ENCODE measurements around the gene MED25. TPM values are rescaled to one million over a fixed set of nuclear protein-coding genes. Genes with fewer than 3 reads are reported as not detected.

The MED25 gene
- total and polyA plus RNA-seq, 5 experiments from 2014 or later, result 7.5 to 43.2 (median 19.2) TPM

DNA sequence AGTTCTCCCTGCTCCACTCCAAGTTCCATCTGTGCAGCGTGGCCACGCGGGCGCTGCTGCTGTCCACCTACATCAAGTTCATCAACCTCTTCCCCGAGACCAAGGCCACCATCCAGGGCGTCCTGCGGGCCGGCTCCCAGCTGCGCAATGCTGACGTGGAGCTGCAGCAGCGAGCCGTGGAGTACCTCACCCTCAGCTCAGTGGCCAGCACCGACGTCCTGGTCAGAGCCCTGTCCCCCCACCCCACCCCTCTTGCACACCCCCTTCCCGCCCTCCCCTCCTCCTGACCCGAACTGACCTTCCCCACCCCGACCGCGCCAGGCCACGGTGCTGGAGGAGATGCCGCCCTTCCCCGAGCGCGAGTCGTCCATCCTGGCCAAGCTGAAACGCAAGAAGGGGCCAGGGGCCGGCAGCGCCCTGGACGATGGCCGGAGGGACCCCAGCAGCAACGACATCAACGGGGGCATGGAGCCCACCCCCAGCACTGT, 16.6 kb upstream of the MED25 start:
- Mint-ChIP-seq H3K36me3 (peaks cover 0 to 61% (median 8%) of the 10 kb centered on the region in 3 donors), H3K4me1 (peaks cover 0 to 4% (median 2%) of the 10 kb centered on the region in 4 donors), H3K9me3 (no peaks in the 10 kb centered on the region), H3K27me3 (no peaks in the 10 kb centered on the region), H3K4me3 (no peak overlapping the region), H3K27ac (no peak overlapping the region)
- POLR2A ChIA-PET, result interaction anchor here (0.6 kb wide), 1 partner anchor 670 kb away, joined by 4 read pairs; no protein-coding TSS in a partner anchor
- no peak for ATAC-seq
- no peak for DNase-seq

DNA sequence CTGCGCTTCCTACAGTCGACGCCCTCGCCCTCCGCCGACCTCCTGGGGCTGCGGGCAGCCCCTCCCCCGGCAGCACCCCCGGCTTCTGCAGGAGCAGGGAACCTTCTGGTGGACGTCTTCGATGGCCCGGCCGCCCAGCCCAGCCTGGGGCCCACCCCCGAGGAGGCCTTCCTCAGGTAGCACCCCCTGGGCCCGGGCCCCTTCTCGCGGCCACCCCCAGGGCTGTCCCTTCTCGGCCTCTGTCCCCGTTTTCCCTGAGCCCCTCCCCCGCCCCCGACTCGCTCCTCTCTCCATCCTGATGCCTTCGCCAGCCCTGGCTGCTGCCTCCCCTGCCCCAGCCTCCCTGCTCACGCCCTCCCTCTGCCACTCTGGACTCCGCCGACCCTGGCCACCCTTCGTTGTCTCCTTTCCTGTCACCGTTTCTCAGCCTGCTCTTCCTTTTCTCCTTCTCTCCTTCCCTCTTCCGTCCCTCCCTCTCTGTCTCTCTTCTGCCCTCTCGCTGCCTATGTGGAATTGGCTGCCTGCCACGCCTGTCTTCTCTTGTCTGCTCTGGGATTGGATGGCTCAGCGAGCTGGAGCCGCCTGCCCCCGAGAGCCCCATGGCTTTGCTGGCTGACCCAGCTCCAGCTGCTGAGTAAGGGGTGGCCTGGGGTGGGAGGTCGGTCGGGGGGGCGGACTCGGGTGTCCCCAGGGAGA, 16.0 kb upstream of the MED25 start:
- no peak for DNase-seq
- Mint-ChIP-seq H3K4me1 (peaks cover 0 to 4% (median 2%) of the 10 kb centered on the region in 4 donors), H3K4me3 (no peak overlapping the region), H3K27me3 (no peaks in the 10 kb centered on the region), H3K9me3 (no peaks in the 10 kb centered on the region), H3K27ac (peak overlapping the region in 1 of 10 donors; percentile 17), H3K36me3 (peaks cover 0 to 54% (median 8%) of the 10 kb centered on the region in 3 donors)
- POLR2A ChIA-PET, result interaction anchor here (0.6 kb wide), 1 partner anchor 671 kb away, joined by 4 read pairs; no protein-coding TSS in a partner anchor
- ATAC-seq, result no peak

DNA sequence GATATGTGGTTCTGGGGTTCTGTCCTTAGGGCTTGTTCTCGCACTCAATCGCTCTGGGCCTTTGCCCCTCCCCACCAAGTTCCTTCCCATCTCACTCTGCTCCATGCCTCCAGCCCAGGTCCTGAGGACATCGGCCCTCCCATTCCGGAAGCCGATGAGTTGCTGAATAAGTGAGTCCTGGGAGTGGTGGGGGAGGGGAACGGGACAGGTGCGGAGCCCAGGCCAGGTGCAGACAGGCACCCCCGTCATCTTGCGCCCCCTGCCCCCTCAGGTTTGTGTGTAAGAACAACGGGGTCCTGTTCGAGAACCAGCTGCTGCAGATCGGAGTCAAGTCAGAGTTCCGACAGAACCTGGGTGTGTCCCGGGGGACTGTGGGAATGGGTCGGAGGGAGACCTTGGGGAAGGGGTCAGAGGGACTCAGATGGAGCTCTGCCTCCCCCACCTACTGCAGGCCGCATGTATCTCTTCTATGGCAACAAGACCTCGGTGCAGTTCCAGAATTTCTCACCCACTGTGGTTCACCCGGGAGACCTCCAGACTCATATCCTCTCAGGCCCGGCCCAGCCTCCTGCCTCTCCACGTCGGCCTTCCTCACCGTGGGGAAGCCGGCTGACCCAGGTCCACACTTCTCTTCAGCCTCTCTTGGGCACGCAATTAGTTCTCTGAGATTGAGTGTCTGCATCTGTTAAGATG, 15.1 kb upstream of the MED25 start:
- DNase-seq (no peak), ATAC-seq (no peak)
- POLR2A ChIA-PET, result no interaction called here
- Mint-ChIP-seq H3K9me3 (no peaks in the 10 kb centered on the region), H3K4me1 (peaks cover 3 to 12% (median 9%) of the 10 kb centered on the region in 4 donors), H3K27me3 (no peaks in the 10 kb centered on the region), H3K4me3 (no peak overlapping the region), H3K27ac (peak overlapping the region in 1 of 10 donors; percentile 20), H3K36me3 (peaks cover 0 to 47% (median 6%) of the 10 kb centered on the region in 3 donors)

DNA sequence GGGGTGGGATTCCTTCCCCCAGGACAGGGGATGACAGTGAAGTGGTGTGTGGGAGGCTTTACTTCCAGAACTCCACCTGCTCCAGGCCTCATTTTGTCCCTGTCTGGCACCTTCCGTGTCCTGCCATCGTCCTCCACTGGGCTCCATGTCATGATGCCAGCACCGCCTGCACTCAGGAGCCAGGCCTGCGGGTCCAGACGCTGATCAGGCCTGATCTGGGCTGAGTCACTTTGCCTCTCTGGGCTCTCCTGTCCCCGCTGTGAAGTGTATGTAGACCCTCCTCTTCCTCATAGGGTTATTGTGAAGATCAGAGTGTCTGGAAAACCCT, 14.6 kb upstream of the MED25 start:
- Mint-ChIP-seq H3K36me3 (peaks cover 0 to 42% (median 6%) of the 10 kb centered on the region in 3 donors), H3K9me3 (no peaks in the 10 kb centered on the region), H3K27ac (peak overlapping the region in 1 of 10 donors; percentile 20), H3K27me3 (no peaks in the 10 kb centered on the region), H3K4me1 (peaks cover 5 to 16% (median 13%) of the 10 kb centered on the region in 4 donors), H3K4me3 (no peak overlapping the region)
- POLR2A ChIA-PET, result no interaction called here
- DNase-seq, result no peak
- ATAC-seq, result no peak

DNA sequence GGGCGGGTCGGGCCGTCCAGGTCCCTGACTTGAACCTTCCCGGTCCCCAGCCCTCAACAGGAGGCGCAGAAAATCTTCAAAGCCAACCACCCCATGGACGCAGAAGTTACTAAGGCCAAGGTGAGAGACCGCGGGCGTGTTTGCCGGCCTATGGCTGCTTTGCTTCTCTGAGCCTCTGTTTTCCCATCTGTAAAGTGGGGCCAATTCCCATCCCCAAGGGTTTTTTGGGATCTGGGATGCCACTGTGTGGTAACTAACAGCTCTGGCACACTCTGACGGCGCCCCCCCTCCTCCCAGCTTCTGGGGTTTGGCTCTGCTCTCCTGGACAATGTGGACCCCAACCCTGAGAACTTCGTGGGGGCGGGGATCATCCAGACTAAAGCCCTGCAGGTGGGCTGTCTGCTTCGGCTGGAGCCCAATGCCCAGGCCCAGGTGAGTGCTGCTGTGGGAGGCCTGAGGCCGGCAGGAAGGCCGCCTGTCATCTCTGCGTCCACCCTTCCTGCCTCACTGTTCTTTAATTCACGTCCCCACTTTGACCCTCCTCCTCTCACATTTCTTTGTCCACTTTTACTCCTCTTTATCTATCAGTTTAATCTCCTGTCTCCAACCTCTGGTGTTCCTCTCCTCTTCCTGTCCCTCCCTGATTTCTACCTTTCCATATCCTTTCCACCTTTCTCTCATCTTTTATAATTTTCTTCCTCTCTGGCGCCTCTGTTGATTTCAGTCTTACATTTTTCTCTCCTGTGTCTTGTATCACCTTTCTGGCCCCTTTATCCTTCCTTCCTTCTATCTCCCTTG, 12.1 kb upstream of the MED25 start:
- DNase-seq (no peak), ATAC-seq (no peak)
- POLR2A ChIA-PET, result interaction anchor here (0.6 to 0.7 kb wide), 2 partner anchors 9 to 849 kb away, joined by 3 to 4 read pairs; no protein-coding TSS in a partner anchor
- peaks cover 12 to 31% (median 28%) of the 10 kb centered on the region in 4 donors for H3K4me1 Mint-ChIP-seq
- H3K4me3 Mint-ChIP-seq, result no peak overlapping the region
- H3K27ac Mint-ChIP-seq, result peak overlapping the region in 9 of 10 donors; percentile 8 to 81 (median 50)
- H3K9me3 Mint-ChIP-seq, result no peaks in the 10 kb centered on the region
- H3K36me3 Mint-ChIP-seq, result peaks cover 0 to 21% (median 6%) of the 10 kb centered on the region in 3 donors
- H3K27me3 Mint-ChIP-seq, result no peaks in the 10 kb centered on the region

DNA sequence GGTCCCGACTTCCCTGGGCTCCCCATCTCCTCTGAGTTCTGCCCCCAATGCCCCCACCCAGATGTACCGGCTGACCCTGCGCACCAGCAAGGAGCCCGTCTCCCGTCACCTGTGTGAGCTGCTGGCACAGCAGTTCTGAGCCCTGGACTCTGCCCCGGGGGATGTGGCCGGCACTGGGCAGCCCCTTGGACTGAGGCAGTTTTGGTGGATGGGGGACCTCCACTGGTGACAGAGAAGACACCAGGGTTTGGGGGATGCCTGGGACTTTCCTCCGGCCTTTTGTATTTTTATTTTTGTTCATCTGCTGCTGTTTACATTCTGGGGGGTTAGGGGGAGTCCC, 11.5 kb upstream of the MED25 start:
- POLR2A ChIA-PET, result no interaction called here
- ATAC-seq, result no peak
- H3K27me3 Mint-ChIP-seq, result no peaks in the 10 kb centered on the region
- no peaks in the 10 kb centered on the region for H3K9me3 Mint-ChIP-seq
- H3K27ac Mint-ChIP-seq, result peak overlapping the region in 6 of 10 donors; percentile 33 to 81 (median 56)
- peaks cover 0 to 21% (median 6%) of the 10 kb centered on the region in 3 donors for H3K36me3 Mint-ChIP-seq
- H3K4me1 Mint-ChIP-seq, result peaks cover 12 to 31% (median 28%) of the 10 kb centered on the region in 4 donors
- H3K4me3 Mint-ChIP-seq, result no peak overlapping the region
- DNase-seq, result no peak

DNA sequence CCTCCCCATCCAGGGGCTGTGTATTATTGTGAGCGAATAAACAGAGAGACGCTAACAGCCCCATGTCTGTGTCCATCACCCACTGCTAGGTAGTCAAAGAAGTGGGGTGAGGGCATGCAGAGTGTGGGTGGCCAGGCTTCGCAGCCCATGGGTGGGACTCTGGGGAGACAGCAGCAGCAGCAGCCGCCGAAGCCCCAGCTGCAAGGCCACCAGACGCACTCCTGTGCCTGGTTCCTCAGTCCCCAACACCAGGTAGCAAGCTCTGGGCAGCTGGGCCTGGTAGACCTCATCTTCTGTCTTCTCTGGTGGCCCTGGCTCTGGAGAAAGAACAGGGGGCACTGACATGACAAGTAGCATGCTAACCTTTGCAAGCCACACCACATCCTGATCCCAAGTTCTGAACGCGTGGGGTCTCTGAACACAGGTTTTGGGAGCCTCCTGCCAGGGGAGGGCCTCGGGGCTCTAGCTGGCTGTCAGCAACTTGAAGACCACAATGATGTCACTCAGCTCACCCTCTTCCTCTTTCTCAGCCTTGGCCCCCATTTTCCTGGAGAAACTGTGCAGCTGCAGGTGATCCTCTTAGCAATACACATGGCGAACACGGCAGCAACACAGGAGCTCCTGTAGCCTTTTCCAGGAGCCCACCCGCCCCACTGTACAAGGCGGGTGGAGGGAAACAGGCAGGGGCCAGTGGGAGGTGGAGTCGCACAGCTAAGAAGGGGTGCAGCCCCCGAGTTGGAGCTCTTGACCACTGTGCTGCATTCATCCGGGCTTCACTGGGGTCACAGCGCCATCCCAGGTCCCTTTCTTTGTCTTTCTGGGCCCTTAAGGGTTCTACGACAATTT, 10.8 kb upstream of the MED25 start:
- H3K36me3 Mint-ChIP-seq, result peaks cover 0 to 21% (median 6%) of the 10 kb centered on the region in 3 donors
- peaks cover 14 to 34% (median 32%) of the 10 kb centered on the region in 4 donors for H3K4me1 Mint-ChIP-seq
- peak in 2 of 10 donors; percentile 25 to 27 for DNase-seq
- no peak for ATAC-seq
- H3K9me3 Mint-ChIP-seq, result no peaks in the 10 kb centered on the region
- POLR2A ChIA-PET, result interaction anchor here (1.0 kb wide), 2 partner anchors 46 to 89 kb away, joined by 3 to 5 read pairs; no protein-coding TSS in a partner anchor
- H3K27ac Mint-ChIP-seq, result peak overlapping the region; percentile 31 to 91 (median 81)
- peak overlapping the region in 4 of 10 donors; percentile 49 to 86 (median 68) for H3K4me3 Mint-ChIP-seq
- H3K27me3 Mint-ChIP-seq, result no peaks in the 10 kb centered on the region

DNA sequence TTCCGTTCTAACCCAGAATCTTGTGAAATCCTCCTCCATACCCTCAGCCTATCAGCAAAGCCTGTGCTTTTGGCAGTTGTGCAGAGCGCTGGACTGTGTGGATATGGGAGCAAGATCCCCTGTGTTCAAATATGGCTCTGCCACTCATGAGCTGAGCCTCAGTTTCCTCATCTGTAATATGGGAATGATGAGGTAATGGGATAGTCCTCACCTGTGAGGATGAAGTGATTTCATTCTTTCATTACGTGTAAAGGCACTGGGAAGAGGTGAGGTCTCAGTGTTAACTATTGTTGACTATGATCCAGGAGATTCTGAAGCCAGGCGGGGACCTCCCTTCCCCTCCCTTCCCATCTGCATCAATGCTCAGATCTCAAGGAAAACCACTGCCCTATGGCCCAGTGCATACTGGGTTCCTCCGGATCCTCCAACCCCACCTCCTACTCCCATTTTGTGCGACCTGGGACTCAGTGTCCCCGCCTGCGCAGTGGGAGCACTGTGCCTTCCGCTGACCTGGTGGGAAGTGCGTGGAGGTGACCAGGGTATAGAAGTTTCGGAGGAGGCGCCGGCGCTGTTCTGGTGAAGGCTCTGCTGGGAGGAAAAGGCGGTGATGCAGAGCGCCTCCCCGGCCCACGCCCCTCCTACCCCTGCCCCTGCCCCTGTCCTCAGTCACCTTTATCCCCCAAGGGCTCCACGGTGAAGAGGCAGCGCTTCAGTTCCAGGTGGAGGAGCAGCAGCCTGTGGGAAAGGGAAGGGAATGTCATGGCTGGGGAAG, 10.0 kb upstream of the MED25 start:
- ATAC-seq (no peak), DNase-seq (no peak)
- POLR2A ChIA-PET, result interaction anchor here (1.0 kb wide), 2 partner anchors 47 to 90 kb away, joined by 3 to 5 read pairs; no protein-coding TSS in a partner anchor
- H3K4me3 Mint-ChIP-seq, result peak overlapping the region; percentile 4 to 95 (median 86)
- H3K27ac Mint-ChIP-seq, result peak overlapping the region in 9 of 10 donors; percentile 62 to 93 (median 91)
- H3K36me3 Mint-ChIP-seq, result peaks cover 0 to 15% (median 6%) of the 10 kb centered on the region in 3 donors
- no peaks in the 10 kb centered on the region for H3K27me3 Mint-ChIP-seq
- H3K9me3 Mint-ChIP-seq, result no peaks in the 10 kb centered on the region
- H3K4me1 Mint-ChIP-seq, result peaks cover 19 to 42% (median 40%) of the 10 kb centered on the region in 4 donors

DNA sequence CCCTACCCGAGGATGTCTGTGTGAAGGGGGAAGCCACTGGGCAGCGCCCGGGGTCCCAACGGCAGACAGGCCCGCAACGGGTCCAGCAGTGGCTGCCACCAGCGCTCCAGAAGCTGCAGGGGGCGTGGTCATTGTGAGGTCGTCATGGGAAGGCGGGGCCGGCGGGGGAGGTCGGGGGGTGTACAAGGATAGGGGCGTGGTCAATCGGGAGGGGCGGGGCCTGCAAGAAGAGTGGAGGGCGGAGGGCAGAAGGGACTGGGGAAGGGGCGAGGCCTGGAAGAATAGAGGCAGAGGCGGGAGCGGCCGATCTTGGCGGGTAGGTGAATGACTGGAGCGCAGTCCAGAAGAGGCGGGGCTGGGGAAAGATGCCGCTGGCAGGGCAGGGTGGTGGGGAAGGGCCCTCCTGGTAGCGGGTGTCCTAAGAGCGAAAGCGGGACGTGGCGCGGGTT, 9.4 kb upstream of the MED25 start:
- Mint-ChIP-seq H3K27ac (peak overlapping the region; percentile 43 to 93 (median 90)), H3K4me3 (peak overlapping the region; percentile 83 to 95 (median 90)), H3K27me3 (no peaks in the 10 kb centered on the region), H3K4me1 (peaks cover 21 to 46% (median 44%) of the 10 kb centered on the region in 4 donors), H3K9me3 (no peaks in the 10 kb centered on the region), H3K36me3 (peaks cover 0 to 9% (median under 1%) of the 10 kb centered on the region in 3 donors)
- POLR2A ChIA-PET, result interaction anchor here (1.0 to 2.2 kb wide), 2 partner anchors 91 to 120 kb away, joined by 3 to 8 read pairs; partner anchors contain the start of gene ATF5
- DNase-seq (peak; percentile 64 to 93 (median 82)), ATAC-seq (peak; percentile 18 to 20)

DNA sequence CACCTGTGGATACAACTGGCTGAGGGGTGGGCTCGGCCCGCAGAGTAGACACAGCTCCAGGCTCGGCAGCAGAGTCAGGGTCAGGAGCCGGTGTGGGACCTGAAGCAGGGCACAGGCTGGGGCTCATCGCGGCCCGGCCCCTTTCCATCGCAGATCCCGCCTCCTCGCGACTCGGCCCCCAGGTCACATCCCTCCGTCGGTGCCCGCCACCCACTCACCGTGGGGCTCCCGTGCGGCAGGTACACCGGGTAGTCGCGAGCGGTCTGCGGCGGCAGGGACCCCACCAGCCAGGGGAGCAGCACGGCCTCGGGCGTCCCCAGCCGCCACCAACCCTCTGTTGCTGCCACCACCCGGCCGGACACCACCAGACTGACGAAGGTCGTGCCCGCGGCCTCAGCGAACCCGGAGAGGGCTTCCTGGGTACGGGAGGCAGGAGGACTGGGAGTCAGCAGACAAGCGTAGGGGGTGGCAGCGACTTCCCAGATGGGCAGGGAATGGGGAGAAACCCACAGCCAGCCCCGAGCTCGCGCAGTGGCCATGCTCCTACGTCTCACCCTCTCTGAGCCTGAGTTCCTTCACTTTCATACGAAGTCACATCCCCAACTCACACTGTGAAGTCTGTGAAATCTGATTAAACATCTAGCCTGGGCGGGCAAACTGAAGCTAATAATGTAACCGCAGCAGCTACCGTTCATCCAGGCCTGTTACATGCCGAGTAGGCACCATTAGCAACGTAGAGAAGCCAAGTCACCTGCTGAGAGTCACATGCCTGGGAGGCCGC, 8.7 kb upstream of the MED25 start:
- POLR2A ChIA-PET, result interaction anchor here (0.6 to 2.2 kb wide), 5 partner anchors 57 to 587 kb away, joined by 3 to 8 read pairs (median 3); partner anchors contain the start of genes AKT1S1, ATF5 and TBC1D17
- DNase-seq (peak in 8 of 10 donors; percentile 27 to 75 (median 48)), ATAC-seq (peak; percentile 23 to 42)
- Mint-ChIP-seq H3K27me3 (no peaks in the 10 kb centered on the region), H3K9me3 (no peaks in the 10 kb centered on the region), H3K4me1 (peaks cover 21 to 48% (median 45%) of the 10 kb centered on the region in 4 donors), H3K36me3 (peaks cover 0 to 5% (median 0%) of the 10 kb centered on the region in 3 donors), H3K4me3 (peak overlapping the region; percentile 83 to 95 (median 90)), H3K27ac (peak overlapping the region; percentile 74 to 93 (median 90))

All from naive thymus-derived CD8-positive, alpha-beta T cell (primary cell).